ENCODE data around the gene CLSTN3. TPM values are rescaled to one million over a fixed set of nuclear protein-coding genes. Genes with fewer than 3 reads are reported as not detected.
"Not testable (repeated sequence)": the region's sequence is repeated elsewhere in the genome, so short reads cannot be mapped to it uniquely, and the experiment has no call there.

Gene CLSTN3
- total RNA-seq, 2 experiments from 2014 or later, result 76.8 to 83.9 TPM

GRCh38 chr12:7106082-7106481 is 24.1 kb upstream of the CLSTN3 start:
- Mint-ChIP-seq H3K27me3 (ENCODE audit: low read depth) (no peaks in the 10 kb centered on the region), H3K4me1 (ENCODE audit: low read depth) (peaks cover 58% of the 10 kb centered on the region), H3K4me3 (peak overlapping the region; percentile 41), H3K36me3 (ENCODE audit: low read depth) (peaks cover 52% of the 10 kb centered on the region), H3K27ac (no peak overlapping the region), H3K9me3 (ENCODE audit: insufficient read depth) (peaks cover 18% of the 10 kb centered on the region)
- no peak for DNase-seq
- ChIA-PET CTCF (no interaction called here), POLR2A (no interaction called here)
- ATAC-seq, result no peak

GRCh38 chr12:7107181-7107580 is 23.0 kb upstream of the CLSTN3 start:
- not testable (repeated sequence) for H3K27me3 Mint-ChIP-seq (ENCODE audit: low read depth); ATAC-seq; DNase-seq; H3K27ac Mint-ChIP-seq
- CTCF ChIA-PET, result interaction anchor here (1.0 to 7.5 kb wide), 15 partner anchors 11 to 256 kb away, joined by 3 to 107 read pairs (median 6); partner anchors contain the start of genes C12orf57, CDCA3, LPCAT3 and RNU7-1
- peaks cover 60% of the 10 kb centered on the region for H3K4me1 Mint-ChIP-seq (ENCODE audit: low read depth)
- peaks cover 18% of the 10 kb centered on the region for H3K9me3 Mint-ChIP-seq (ENCODE audit: insufficient read depth)
- POLR2A ChIA-PET, result interaction anchor here (0.9 to 3.7 kb wide), 9 partner anchors 11 to 235 kb away, joined by 3 to 74 read pairs (median 4); partner anchors contain the start of genes C12orf57, PTPN6 and RNU7-1
- peak overlapping the region; percentile 23 for H3K4me3 Mint-ChIP-seq
- H3K36me3 Mint-ChIP-seq (ENCODE audit: low read depth), result peaks cover 49% of the 10 kb centered on the region

GRCh38 chr12:7107636-7108002 is 22.6 kb upstream of the CLSTN3 start:
- H3K9me3 Mint-ChIP-seq (ENCODE audit: insufficient read depth), result peaks cover 18% of the 10 kb centered on the region
- peaks cover 58% of the 10 kb centered on the region for H3K4me1 Mint-ChIP-seq (ENCODE audit: low read depth)

GRCh38 chr12:7108003-7108795 is 22.0 kb upstream of the CLSTN3 start:
- ChIA-PET CTCF (interaction anchor here (0.6 to 7.5 kb wide), 27 partner anchors 12 to 478 kb away, joined by 3 to 107 read pairs (median 6); partner anchors contain the start of genes C12orf57, CDCA3, LPCAT3 and RNU7-1), POLR2A (interaction anchor here (0.5 to 3.7 kb wide), 21 partner anchors 9 to 773 kb away, joined by 3 to 74 read pairs (median 5); partner anchors contain the start of genes C12orf57, CDCA3, LPCAT3 and PHB2)
- Mint-ChIP-seq H3K9me3 (ENCODE audit: insufficient read depth) (peaks cover 18% of the 10 kb centered on the region), H3K36me3 (ENCODE audit: low read depth) (peaks cover 45% of the 10 kb centered on the region), H3K27ac (peak overlapping the region; percentile 92), H3K4me1 (ENCODE audit: low read depth) (peaks cover 57% of the 10 kb centered on the region), H3K27me3 (ENCODE audit: low read depth) (no peaks in the 10 kb centered on the region), H3K4me3 (peak overlapping the region; percentile 95)
- ATAC-seq (peak; percentile 98), DNase-seq (peak; percentile 91)

More at GRCh38 chr12:7107636-7108002, 22.6 kb upstream of the CLSTN3 start:
- DNase-seq (no peak), ATAC-seq (no peak)
- CTCF ChIA-PET, result interaction anchor here (0.9 to 7.5 kb wide), 21 partner anchors 11 to 477 kb away, joined by 3 to 107 read pairs (median 7); partner anchors contain the start of genes C12orf57, CDCA3, LPCAT3 and RNU7-1
- Mint-ChIP-seq H3K27ac (peak overlapping the region; percentile 92), H3K36me3 (ENCODE audit: low read depth) (peaks cover 48% of the 10 kb centered on the region), H3K27me3 (ENCODE audit: low read depth) (no peaks in the 10 kb centered on the region), H3K4me3 (peak overlapping the region; percentile 95)
- POLR2A ChIA-PET, result interaction anchor here (0.6 to 3.7 kb wide), 15 partner anchors 8 to 256 kb away, joined by 3 to 74 read pairs (median 5); partner anchors contain the start of genes C12orf57, CDCA3, LPCAT3 and PHB2

- Mint-ChIP-seq H3K9me3 (ENCODE audit: insufficient read depth) (peaks cover 18% of the 10 kb centered on the region), H3K36me3 (ENCODE audit: low read depth) (peaks cover 42% of the 10 kb centered on the region), H3K4me3 (peak within 1 kb of the TSS; percentile 95), H3K4me1 (ENCODE audit: low read depth) (peaks cover 58% of the 10 kb centered on the region), H3K27ac (peak within 1 kb of the TSS; percentile 92), H3K27me3 (ENCODE audit: low read depth) (no peaks in the 10 kb centered on the region)
- CTCF ChIA-PET, result interaction anchor here (0.6 to 7.5 kb wide), 27 partner anchors 12 to 479 kb away, joined by 3 to 107 read pairs (median 6); partner anchors contain the start of genes C12orf57, LPCAT3, LRRC23 and RNU7-1
- DNase-seq (peak; percentile 85), ATAC-seq (peak; percentile 27)
- POLR2A ChIA-PET, result interaction anchor here (0.6 to 3.7 kb wide), 15 partner anchors 13 to 258 kb away, joined by 3 to 74 read pairs (median 6); partner anchors contain the start of genes C12orf57, CDCA3, LPCAT3 and PHB2
Measured at GRCh38 chr12:7108796-7109571, 21.2 kb upstream of the CLSTN3 start, which contains the start of gene C1RL. Gene C1RL, minus strand, starts transcription at chr12:7109214. Its CDS starts 34 bp downstream, at chr12:7109180.

- CTCF ChIA-PET, result interaction anchor here (0.8 to 7.5 kb wide), 17 partner anchors 12 to 237 kb away, joined by 3 to 107 read pairs (median 8); partner anchors contain the start of genes C12orf57, LPCAT3, LRRC23 and RNU7-1
- Mint-ChIP-seq H3K4me3 (peak overlapping the region; percentile 95), H3K9me3 (ENCODE audit: insufficient read depth) (peaks cover 18% of the 10 kb centered on the region), H3K36me3 (ENCODE audit: low read depth) (peaks cover 46% of the 10 kb centered on the region), H3K27ac (peak overlapping the region; percentile 80), H3K27me3 (ENCODE audit: low read depth) (no peaks in the 10 kb centered on the region), H3K4me1 (ENCODE audit: low read depth) (peaks cover 59% of the 10 kb centered on the region)
- DNase-seq (no peak), ATAC-seq (no peak)
- POLR2A ChIA-PET, result interaction anchor here (0.7 to 3.7 kb wide), 6 partner anchors 16 to 165 kb away, joined by 3 to 74 read pairs (median 10); partner anchors contain the start of genes C12orf57, PHB2, PTPN6 and RNU7-1
Measured at GRCh38 chr12:7109572-7109920, 20.6 kb upstream of the CLSTN3 start.

- ChIA-PET POLR2A (interaction anchor here (1.0 to 3.6 kb wide), 2 partner anchors 167 to 238 kb away, joined by 3 to 34 read pairs; partner anchors contain the start of genes C12orf57 and RNU7-1), CTCF (interaction anchor here (0.7 to 7.5 kb wide), 10 partner anchors 12 to 238 kb away, joined by 3 to 107 read pairs (median 5); partner anchors contain the start of genes C12orf57, RNU7-1 and SPSB2)
- no peaks in the 10 kb centered on the region for H3K27me3 Mint-ChIP-seq (ENCODE audit: low read depth)
- DNase-seq (no peak), ATAC-seq (no peak)
- H3K27ac Mint-ChIP-seq, result no peak overlapping the region
- peaks cover 44% of the 10 kb centered on the region for H3K36me3 Mint-ChIP-seq (ENCODE audit: low read depth)
- no peak overlapping the region for H3K4me3 Mint-ChIP-seq
- H3K9me3 Mint-ChIP-seq (ENCODE audit: insufficient read depth), result peaks cover 13% of the 10 kb centered on the region
- H3K4me1 Mint-ChIP-seq (ENCODE audit: low read depth), result peaks cover 56% of the 10 kb centered on the region
Measured at GRCh38 chr12:7110661-7111060, 19.5 kb upstream of the CLSTN3 start.

GRCh38 chr12:7112041-7112440 is 18.1 kb upstream of the CLSTN3 start:
- ChIA-PET POLR2A (interaction anchor here (0.7 to 3.6 kb wide), 3 partner anchors 16 to 403 kb away, joined by 3 to 34 read pairs (median 3); partner anchors contain the start of genes C12orf57, RBP5 and RNU7-1), CTCF (interaction anchor here (0.8 to 7.5 kb wide), 24 partner anchors 10 to 243 kb away, joined by 3 to 107 read pairs (median 7); partner anchors contain the start of genes C12orf57, CLSTN3, LPCAT3 and PEX5)
- no peak overlapping the region for H3K4me3 Mint-ChIP-seq
- no peak overlapping the region for H3K27ac Mint-ChIP-seq
- ATAC-seq, result no peak
- DNase-seq, result no peak
- peaks cover 39% of the 10 kb centered on the region for H3K36me3 Mint-ChIP-seq (ENCODE audit: low read depth)
- H3K27me3 Mint-ChIP-seq (ENCODE audit: low read depth), result no peaks in the 10 kb centered on the region
- no peaks in the 10 kb centered on the region for H3K9me3 Mint-ChIP-seq (ENCODE audit: insufficient read depth)
- H3K4me1 Mint-ChIP-seq (ENCODE audit: low read depth), result peaks cover 43% of the 10 kb centered on the region

GRCh38 chr12:7113389-7113871 is 16.7 kb upstream of the CLSTN3 start:
- H3K4me3 Mint-ChIP-seq, result no peak overlapping the region
- H3K4me1 Mint-ChIP-seq (ENCODE audit: low read depth), result peaks cover 36% of the 10 kb centered on the region
- no peaks in the 10 kb centered on the region for H3K9me3 Mint-ChIP-seq (ENCODE audit: insufficient read depth)
- ATAC-seq, result peak; percentile 9
- CTCF ChIA-PET, result interaction anchor here (0.6 to 7.5 kb wide), 41 partner anchors 7 to 558 kb away, joined by 3 to 107 read pairs (median 4); partner anchors contain the start of genes C12orf57, C1S, CLSTN3 and ENO2
- H3K27me3 Mint-ChIP-seq (ENCODE audit: low read depth), result no peaks in the 10 kb centered on the region
- H3K27ac Mint-ChIP-seq, result no peak overlapping the region
- peak; percentile 66 for DNase-seq
- peaks cover 43% of the 10 kb centered on the region for H3K36me3 Mint-ChIP-seq (ENCODE audit: low read depth)
- POLR2A ChIA-PET, result interaction anchor here (1.0 to 3.6 kb wide), 3 partner anchors 138 to 169 kb away, joined by 3 to 34 read pairs (median 3); partner anchors contain the start of genes C12orf57 and RNU7-1

- no peak for DNase-seq
- no peak overlapping the region for H3K4me3 Mint-ChIP-seq
- no peak overlapping the region for H3K27ac Mint-ChIP-seq
- H3K4me1 Mint-ChIP-seq (ENCODE audit: low read depth), result peaks cover 36% of the 10 kb centered on the region
- H3K9me3 Mint-ChIP-seq (ENCODE audit: insufficient read depth), result no peaks in the 10 kb centered on the region
- ChIA-PET CTCF (interaction anchor here (0.6 to 7.5 kb wide), 19 partner anchors 10 to 557 kb away, joined by 3 to 107 read pairs (median 6); partner anchors contain the start of genes C12orf57, CLSTN3, LPCAT3 and RBP5), POLR2A (interaction anchor here (1.0 to 3.6 kb wide), 2 partner anchors 140 to 170 kb away, joined by 3 to 34 read pairs; partner anchors contain the start of genes C12orf57 and RNU7-1)
- peaks cover 43% of the 10 kb centered on the region for H3K36me3 Mint-ChIP-seq (ENCODE audit: low read depth)
- no peak for ATAC-seq
- H3K27me3 Mint-ChIP-seq (ENCODE audit: low read depth), result no peaks in the 10 kb centered on the region
Measured at GRCh38 chr12:7114008-7114407, 16.2 kb upstream of the CLSTN3 start.

Measured in activated CD8-positive, alpha-beta T cell treated with anti-CD3 and anti-CD28 coated beads, Interleukin-2, amount 10 ng/mL, durations not matched to agents 7 days and 5 days (primary cell).